Activated naive CD4-positive, alpha-beta T cell treated with anti-CD3 and anti-CD28 coated beads for 36 hours (primary cell): ENCODE data around the gene ETFA. TPM values are rescaled to one million over a fixed set of nuclear protein-coding genes. Genes with fewer than 3 reads are reported as not detected.

Source experiments
- CTCF ChIA-PET: fragments of 350-600 bp; sonication (Branson Sonifier 250); formaldehyde crosslinking; loops from one replicate; lab custom pipeline; 2021; ENCODE audit warnings: antibody characterized with exemption; lab: Charles Lee
- DNase-seq: peaks from one replicate; pipeline ENCODE4 v3.0.0-alpha.2; 2020
- H3K27ac Mint-ChIP-seq: one replicate; pipeline ENCODE4 v1.8.0; 2021; ENCODE audit warnings: mild to moderate bottlenecking, mixed read lengths
- H3K27me3 Mint-ChIP-seq: one replicate; pipeline ENCODE4 v1.8.0; 2021; ENCODE audit warnings: low read depth, mixed read lengths
- H3K36me3 Mint-ChIP-seq: one replicate; pipeline ENCODE4 v1.8.0; 2021; ENCODE audit warnings: low read depth, mixed read lengths
- H3K4me1 Mint-ChIP-seq: one replicate; pipeline ENCODE4 v1.8.0; 2021; ENCODE audit warnings: low read depth, mixed read lengths
- H3K4me3 Mint-ChIP-seq: one replicate; pipeline ENCODE4 v1.8.0; 2021; ENCODE audit warnings: mild to moderate bottlenecking, moderate library complexity, mixed read lengths
- H3K9me3 Mint-ChIP-seq: one replicate; pipeline ENCODE4 v1.8.0; 2021; ENCODE audit warnings: mixed read lengths
- intact Hi-C: fragments of 100-400 bp; cut with micrococcal nuclease; formaldehyde crosslinking; loops from one replicate; pipeline ENCODE4 v1.15.1; 2023
- total RNA-seq, 2 experiments: library from RNA; stranded (reverse); gene quantifications; one replicate each; pipeline ENCODE4 v1.2.3, GENCODE V29; 2021

Gene ETFA
- total RNA-seq, 2 experiments from 2014 or later = 158 to 166 TPM

DNA sequence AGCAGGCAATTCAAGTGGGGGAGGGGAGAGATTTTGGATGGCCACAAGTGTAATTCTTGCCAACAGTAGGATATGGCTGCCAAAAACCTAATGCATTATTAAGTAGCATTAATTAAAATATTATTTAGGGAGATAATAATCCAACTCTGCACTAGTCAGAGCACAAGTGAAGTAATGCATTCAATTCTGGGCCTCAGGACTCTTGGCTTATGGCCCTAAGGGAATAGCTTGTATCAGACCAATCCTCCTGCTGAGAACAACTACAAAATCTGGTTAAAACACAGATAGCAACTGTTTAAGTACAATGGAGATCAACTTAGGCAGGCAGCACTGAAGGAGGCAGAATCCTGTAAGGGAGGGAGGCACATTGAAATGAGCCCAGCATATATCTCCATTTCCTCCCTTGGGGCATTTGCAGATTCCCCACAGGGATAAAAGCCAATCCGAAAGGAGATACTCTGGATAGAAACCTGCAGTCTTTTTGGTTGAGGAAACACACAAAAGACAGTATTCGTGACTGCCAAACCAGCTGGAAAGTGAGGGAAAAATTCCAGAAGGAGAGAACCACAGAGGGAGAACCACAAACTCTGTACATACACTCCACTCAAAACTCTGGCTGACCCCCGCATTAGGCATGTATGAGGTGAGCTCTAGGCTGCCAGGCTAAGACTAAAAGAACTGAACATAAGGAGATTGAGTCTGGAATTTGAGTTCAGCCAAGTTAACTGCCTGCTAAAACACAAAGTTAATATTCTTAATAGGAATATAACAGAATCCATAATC is 57.4 kb downstream of the ETFA start:
- Mint-ChIP-seq H3K27ac (no peak overlapping the region), H3K4me1 (no peaks in the 10 kb centered on the region), H3K27me3 (no peaks in the 10 kb centered on the region), H3K36me3 (peaks cover 10% of the 10 kb centered on the region), H3K4me3 (no peak overlapping the region), H3K9me3 (peaks cover 2% of the 10 kb centered on the region)
- DNase-seq = no peak
- CTCF ChIA-PET = no interaction called here
- intact Hi-C loops = no loop called here

DNA sequence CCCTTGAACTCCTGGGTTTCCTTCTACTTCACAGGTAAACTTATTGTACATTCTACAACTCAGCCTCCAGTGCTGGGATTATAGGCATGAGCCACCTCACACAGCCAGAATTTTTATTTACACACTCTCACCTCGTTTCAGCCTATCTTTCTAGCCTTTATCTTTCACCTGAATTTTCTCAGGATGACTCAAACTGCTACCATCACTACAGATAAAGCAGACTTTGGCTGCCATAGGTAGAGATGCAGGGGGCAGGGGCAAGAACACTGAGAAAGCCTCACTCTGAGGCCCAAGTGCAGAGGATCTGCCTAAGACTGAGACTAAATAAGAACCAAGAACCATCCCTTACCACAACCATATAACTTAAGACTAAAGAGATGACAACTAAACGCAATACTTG is 59.0 kb downstream of the ETFA start:
- no peaks in the 10 kb centered on the region for H3K4me1 Mint-ChIP-seq
- H3K4me3 Mint-ChIP-seq = no peak overlapping the region
- DNase-seq = no peak
- H3K27me3 Mint-ChIP-seq = no peaks in the 10 kb centered on the region
- H3K36me3 Mint-ChIP-seq = peaks cover 6% of the 10 kb centered on the region
- intact Hi-C loops = no loop called here
- no peak overlapping the region for H3K27ac Mint-ChIP-seq
- no peaks in the 10 kb centered on the region for H3K9me3 Mint-ChIP-seq
- CTCF ChIA-PET = no interaction called here

DNA sequence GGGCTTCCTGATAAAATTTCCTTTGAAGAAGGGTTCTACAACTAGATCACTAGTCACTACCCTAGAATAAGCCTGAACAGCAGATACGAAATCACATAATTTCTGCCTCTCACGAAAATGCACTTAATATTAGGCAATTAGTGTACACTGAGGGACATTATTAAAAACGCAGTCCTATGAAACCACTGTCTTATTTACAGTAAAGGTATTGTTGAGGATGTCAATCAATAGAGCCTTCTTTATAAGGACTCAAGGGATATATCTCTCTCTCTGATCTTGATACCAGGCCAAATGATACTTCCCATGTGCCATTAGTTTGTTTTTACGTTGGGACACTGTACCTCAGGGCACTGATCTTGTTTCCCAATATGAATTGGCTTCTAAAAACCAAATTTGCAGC is 59.6 kb downstream of the ETFA start:
- H3K4me1 Mint-ChIP-seq = no peaks in the 10 kb centered on the region
- H3K9me3 Mint-ChIP-seq = no peaks in the 10 kb centered on the region
- no peak for DNase-seq
- H3K36me3 Mint-ChIP-seq = peaks cover 4% of the 10 kb centered on the region
- intact Hi-C loops = no loop called here
- CTCF ChIA-PET = no interaction called here
- no peak overlapping the region for H3K4me3 Mint-ChIP-seq
- no peak overlapping the region for H3K27ac Mint-ChIP-seq
- no peaks in the 10 kb centered on the region for H3K27me3 Mint-ChIP-seq

DNA sequence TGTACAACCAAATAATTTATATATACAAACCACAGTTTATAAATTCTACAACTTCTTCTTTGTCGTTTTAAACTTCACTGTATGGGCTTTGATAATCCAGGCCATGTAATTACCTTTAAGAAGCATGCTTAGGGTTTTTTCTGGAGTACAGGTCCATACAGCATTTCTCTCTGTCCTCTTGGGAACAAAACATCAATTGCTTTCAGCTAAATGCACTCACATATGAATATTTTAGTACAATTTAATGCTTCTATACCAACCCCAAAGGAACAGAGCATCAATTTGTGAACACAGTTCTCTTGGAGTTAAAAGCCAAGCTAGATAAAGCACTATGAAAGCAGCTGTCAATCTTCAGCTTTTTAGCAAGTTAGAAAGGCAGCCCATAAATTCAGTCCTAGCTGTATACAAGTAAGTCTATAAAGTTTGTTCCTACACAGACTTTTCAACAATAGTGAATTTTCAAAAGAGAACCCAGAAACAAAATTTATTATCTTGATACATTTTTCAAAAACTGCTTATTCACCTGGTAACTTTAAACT is 66.1 kb downstream of the ETFA start:
- no peak for DNase-seq
- H3K4me3 Mint-ChIP-seq = no peak overlapping the region
- H3K36me3 Mint-ChIP-seq = peaks cover 6% of the 10 kb centered on the region
- intact Hi-C loops = no loop called here
- H3K4me1 Mint-ChIP-seq = no peaks in the 10 kb centered on the region
- CTCF ChIA-PET = no interaction called here
- no peaks in the 10 kb centered on the region for H3K27me3 Mint-ChIP-seq
- H3K9me3 Mint-ChIP-seq = no peaks in the 10 kb centered on the region
- H3K27ac Mint-ChIP-seq = no peak overlapping the region

DNA sequence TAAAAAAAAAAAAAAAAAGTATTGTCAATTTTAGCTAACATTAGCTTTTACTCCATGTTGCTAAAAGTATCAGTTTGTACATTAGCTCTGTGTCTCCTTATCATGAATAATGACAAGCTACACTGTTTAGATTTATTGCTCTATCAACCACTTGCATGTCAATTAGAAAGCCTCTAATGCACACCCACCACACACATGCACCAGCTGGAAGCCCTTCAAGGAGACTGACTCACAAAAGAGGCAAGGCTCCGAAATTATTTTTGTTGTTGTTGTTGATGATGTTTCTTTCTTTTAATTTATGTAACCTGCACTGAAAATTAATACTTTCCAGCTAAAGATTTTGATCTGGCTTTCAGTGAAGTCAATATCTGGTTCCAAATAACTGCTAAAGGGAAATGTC is 71.5 kb downstream of the ETFA start:
- no peak overlapping the region for H3K27ac Mint-ChIP-seq
- no peaks in the 10 kb centered on the region for H3K4me1 Mint-ChIP-seq
- peaks cover 6% of the 10 kb centered on the region for H3K36me3 Mint-ChIP-seq
- H3K27me3 Mint-ChIP-seq = no peaks in the 10 kb centered on the region
- DNase-seq = no peak
- no peak overlapping the region for H3K4me3 Mint-ChIP-seq
- CTCF ChIA-PET = interaction anchor here (0.6 kb wide), 1 partner anchor 94 kb away, joined by 5 read pairs; no protein-coding TSS in a partner anchor
- intact Hi-C loops = no loop called here
- H3K9me3 Mint-ChIP-seq = no peaks in the 10 kb centered on the region

DNA sequence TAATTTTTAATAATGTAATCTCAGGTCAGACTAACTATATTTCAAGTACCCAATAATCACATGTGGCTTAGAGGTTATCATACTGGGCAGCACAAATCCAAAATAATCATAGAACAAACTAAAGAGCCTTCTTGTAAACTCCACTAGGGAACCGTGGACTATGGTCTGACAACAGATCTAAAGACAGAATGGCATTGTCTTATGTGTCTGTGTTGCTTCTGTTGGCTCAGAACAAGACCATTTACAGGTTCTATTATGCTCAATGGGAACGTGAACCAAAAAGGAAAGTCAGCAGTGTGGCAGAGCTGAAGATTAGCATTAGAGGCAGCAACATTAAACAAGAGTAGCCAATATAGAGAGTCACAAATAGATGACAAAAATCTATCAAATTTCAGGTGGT is 74.9 kb downstream of the ETFA start:
- no peak overlapping the region for H3K4me3 Mint-ChIP-seq
- DNase-seq = no peak
- no peaks in the 10 kb centered on the region for H3K9me3 Mint-ChIP-seq
- peaks cover 3% of the 10 kb centered on the region for H3K36me3 Mint-ChIP-seq
- no peaks in the 10 kb centered on the region for H3K4me1 Mint-ChIP-seq
- intact Hi-C loops = no loop called here
- H3K27me3 Mint-ChIP-seq = no peaks in the 10 kb centered on the region
- H3K27ac Mint-ChIP-seq = no peak overlapping the region
- CTCF ChIA-PET = interaction anchor here (0.6 to 1.1 kb wide), 4 partner anchors 45 to 467 kb away, joined by 3 read pairs; no protein-coding TSS in a partner anchor

DNA sequence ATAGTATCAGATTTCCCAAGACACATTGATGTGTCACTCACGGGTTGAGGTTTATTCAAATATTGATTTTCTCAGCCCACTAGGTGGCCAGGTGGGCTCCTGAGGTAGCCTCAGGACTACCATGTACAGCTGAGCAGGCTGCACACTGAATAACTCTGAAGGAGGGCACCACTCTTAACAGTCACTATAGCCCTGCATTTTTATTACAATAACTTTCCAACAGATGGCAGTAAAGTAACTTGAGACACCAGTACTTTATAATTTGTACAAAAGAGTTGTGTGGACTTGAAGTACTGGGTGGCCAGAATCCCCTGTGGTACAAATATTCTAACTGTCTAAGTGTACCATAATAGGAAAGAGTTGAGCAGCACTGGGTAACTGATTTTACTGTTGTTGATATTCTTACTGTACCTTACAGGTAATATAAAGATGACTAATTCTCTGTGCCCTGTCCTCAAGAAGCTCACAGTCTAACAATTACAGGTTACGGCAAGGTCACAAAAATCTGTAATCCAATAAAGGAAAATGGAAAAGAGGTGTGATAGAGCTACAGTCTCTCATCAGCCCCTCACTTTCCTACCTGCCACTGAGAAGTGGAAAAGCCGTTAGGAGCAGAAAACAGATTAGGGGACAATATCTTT is 76.0 kb downstream of the ETFA start:
- intact Hi-C loops = loop anchor here (1.0 to 2.0 kb wide), 3 partner anchors 101 to 631 kb away; partner anchors contain the start of gene ISL2
- no peaks in the 10 kb centered on the region for H3K27me3 Mint-ChIP-seq
- no peak for DNase-seq
- no peak overlapping the region for H3K27ac Mint-ChIP-seq
- H3K4me1 Mint-ChIP-seq = no peaks in the 10 kb centered on the region
- no peak overlapping the region for H3K4me3 Mint-ChIP-seq
- peaks cover 5% of the 10 kb centered on the region for H3K36me3 Mint-ChIP-seq
- CTCF ChIA-PET = interaction anchor here (0.6 to 1.5 kb wide), 9 partner anchors 47 to 729 kb away, joined by 3 to 5 read pairs (median 3); no protein-coding TSS in a partner anchor
- no peaks in the 10 kb centered on the region for H3K9me3 Mint-ChIP-seq

DNA sequence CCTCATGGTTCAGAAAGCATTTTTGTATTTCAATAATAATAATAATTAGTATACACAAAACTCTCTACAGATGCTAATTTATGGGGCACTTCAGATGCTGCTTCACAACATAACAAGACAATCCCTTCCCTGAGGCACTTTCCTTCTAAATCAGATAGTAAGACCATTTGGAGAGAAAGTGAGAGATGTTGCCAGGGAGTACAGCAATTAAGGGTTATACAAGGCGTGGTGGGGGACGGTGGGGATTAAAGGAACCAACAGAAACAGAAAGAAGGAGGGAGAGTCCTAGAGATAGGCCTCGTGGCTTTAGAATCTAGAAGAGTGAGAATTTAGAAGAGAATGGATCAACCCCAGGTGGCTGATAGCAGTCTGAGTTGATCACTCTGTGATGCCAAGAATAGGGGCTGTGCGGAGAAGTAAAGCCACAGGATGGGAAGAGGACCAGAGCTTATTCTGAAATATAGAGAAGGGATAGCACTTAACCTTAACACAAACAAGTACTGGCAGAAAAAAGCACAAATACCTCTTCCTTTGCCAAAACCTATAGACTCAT is 76.9 kb downstream of the ETFA start:
- Mint-ChIP-seq H3K27ac (no peak overlapping the region), H3K4me3 (no peak overlapping the region), H3K4me1 (no peaks in the 10 kb centered on the region), H3K27me3 (no peaks in the 10 kb centered on the region), H3K36me3 (peaks cover 5% of the 10 kb centered on the region), H3K9me3 (no peaks in the 10 kb centered on the region)
- intact Hi-C loops = loop anchor here (2.0 kb wide), 2 partner anchors 102 to 606 kb away; partner anchors contain the start of gene ISL2
- CTCF ChIA-PET = interaction anchor here (1.1 to 1.5 kb wide), 3 partner anchors 72 to 634 kb away, joined by 3 to 5 read pairs (median 3); no protein-coding TSS in a partner anchor
- no peak for DNase-seq

DNA sequence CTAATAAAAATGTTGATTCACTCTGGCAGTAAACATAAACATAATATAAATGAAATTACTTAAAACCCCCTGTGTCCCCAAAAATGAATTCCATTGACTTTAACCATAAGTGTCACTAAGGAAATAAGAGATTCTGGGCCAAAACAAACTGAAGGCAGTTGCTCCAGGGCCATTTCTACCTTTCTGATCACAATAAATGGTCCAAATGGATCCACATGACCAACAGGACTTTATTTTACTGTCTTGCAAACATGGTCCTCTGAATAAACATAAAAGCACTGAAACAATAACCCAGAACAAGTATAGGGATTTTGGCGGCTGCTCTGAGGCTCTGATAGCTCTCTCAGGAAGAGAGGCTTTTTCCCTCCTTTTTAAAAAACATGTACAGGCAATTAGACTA is 77.3 kb downstream of the ETFA start:
- H3K9me3 Mint-ChIP-seq = no peaks in the 10 kb centered on the region
- CTCF ChIA-PET = interaction anchor here (1.2 to 1.5 kb wide), 2 partner anchors 111 to 634 kb away, joined by 3 to 5 read pairs; no protein-coding TSS in a partner anchor
- intact Hi-C loops = loop anchor here (2.0 kb wide), 2 partner anchors 103 to 607 kb away; partner anchors contain the start of gene ISL2
- no peak overlapping the region for H3K27ac Mint-ChIP-seq
- no peak overlapping the region for H3K4me3 Mint-ChIP-seq
- H3K4me1 Mint-ChIP-seq = no peaks in the 10 kb centered on the region
- DNase-seq = no peak
- peaks cover 5% of the 10 kb centered on the region for H3K36me3 Mint-ChIP-seq
- no peaks in the 10 kb centered on the region for H3K27me3 Mint-ChIP-seq

DNA sequence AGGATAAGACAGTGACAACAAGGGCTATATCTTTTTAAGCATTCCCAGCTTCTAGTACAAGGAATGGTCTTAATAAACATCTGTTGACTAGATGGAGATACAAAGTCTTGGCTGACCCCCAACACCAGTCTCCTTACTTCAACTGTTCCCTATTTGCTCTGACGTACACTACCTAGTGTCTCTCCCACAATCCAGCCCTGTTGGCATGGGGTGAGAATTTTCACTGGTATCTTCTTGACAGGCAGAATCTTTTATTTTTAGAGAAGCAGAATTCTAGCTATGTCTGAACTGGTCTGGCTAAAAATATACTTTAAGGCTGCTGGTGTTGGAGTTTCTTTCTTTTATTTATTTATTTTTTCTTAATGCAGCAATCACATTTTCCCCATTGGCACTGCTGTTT is 82.0 kb downstream of the ETFA start:
- Mint-ChIP-seq H3K27me3 (no peaks in the 10 kb centered on the region), H3K36me3 (peaks cover 14% of the 10 kb centered on the region), H3K4me3 (no peak overlapping the region), H3K27ac (no peak overlapping the region), H3K9me3 (no peaks in the 10 kb centered on the region), H3K4me1 (no peaks in the 10 kb centered on the region)
- CTCF ChIA-PET = no interaction called here
- intact Hi-C loops = no loop called here
- no peak for DNase-seq

DNA sequence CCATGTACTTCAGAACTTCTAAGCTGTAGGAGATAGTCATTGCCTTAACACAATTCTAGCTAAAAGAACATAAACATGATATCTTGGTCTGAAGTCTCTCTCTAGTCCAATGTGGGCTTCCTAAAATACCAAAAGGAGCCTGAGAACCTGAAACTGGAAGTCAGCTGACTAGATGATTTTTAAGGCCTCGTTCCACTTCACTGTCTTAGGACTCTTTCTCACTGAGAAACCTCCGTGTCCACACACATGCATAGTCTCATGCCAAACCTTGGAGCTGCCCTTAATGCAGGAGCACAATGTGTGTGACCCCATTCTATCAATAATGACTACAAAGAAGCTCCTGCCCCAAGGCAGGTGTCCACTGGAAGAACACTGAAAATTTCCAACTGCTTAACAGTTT is 87.7 kb downstream of the ETFA start:
- DNase-seq = no peak
- Mint-ChIP-seq H3K36me3 (peaks cover 27% of the 10 kb centered on the region), H3K27me3 (no peaks in the 10 kb centered on the region), H3K9me3 (no peaks in the 10 kb centered on the region), H3K4me3 (no peak overlapping the region), H3K4me1 (peaks cover 2% of the 10 kb centered on the region), H3K27ac (no peak overlapping the region)
- intact Hi-C loops = no loop called here
- CTCF ChIA-PET = no interaction called here

DNA sequence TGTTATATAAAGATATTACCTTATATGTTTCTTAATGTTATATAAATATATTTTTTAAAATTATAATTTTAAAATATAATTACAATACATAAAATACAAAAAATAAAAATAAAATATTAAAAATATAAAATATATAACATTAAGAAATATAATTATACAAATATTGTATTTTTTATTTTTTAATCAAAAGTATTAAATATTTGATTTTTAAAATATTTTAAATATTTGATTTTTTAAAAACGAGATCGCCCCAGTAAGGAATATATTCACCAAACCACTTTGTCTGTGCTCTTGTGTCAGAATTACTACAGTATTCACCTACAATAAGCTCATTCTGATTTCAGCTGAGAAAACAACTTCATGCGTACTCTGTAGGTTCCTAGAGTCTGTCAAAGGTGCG is 89.1 kb downstream of the ETFA start:
- Mint-ChIP-seq H3K36me3 (peaks cover 29% of the 10 kb centered on the region), H3K27ac (no peak overlapping the region), H3K9me3 (no peaks in the 10 kb centered on the region), H3K27me3 (no peaks in the 10 kb centered on the region), H3K4me3 (no peak overlapping the region), H3K4me1 (peaks cover 2% of the 10 kb centered on the region)
- intact Hi-C loops = no loop called here
- CTCF ChIA-PET = no interaction called here
- no peak for DNase-seq
